Activated T-cell treated with anti-CD3 and anti-CD28 coated beads for 24 hours (primary cell): ENCODE results near the gene NTM.

Experiments used
- DNase-seq: peaks from one replicate; pipeline ENCODE4 v3.0.0-alpha.2; 2020; ENCODE audit warnings: low read depth

NTM gene

GRCh38 chr11:131776211-131776610, 405.8 kb downstream of the NTM start:
- no peak for DNase-seq

GRCh38 chr11:131785801-131786200, 415.4 kb downstream of the NTM start:
- DNase-seq = no peak

GRCh38 chr11:131787119-131787518, 416.7 kb downstream of the NTM start:
- no peak for DNase-seq

- no peak for DNase-seq
Observed at GRCh38 chr11:131790586-131790985, 420.2 kb downstream of the NTM start.

GRCh38 chr11:131792243-131792642, 421.8 kb downstream of the NTM start:
- no peak for DNase-seq

- no peak for DNase-seq
Observed at GRCh38 chr11:131796089-131796488, 425.7 kb downstream of the NTM start.

GRCh38 chr11:131796541-131796940, 426.1 kb downstream of the NTM start:
- DNase-seq = no peak

- DNase-seq = no peak
Observed at GRCh38 chr11:131800452-131800851, 430.0 kb downstream of the NTM start.

- no peak for DNase-seq
Observed at GRCh38 chr11:131802440-131803115, 432.2 kb downstream of the NTM start.

- no peak for DNase-seq
Observed at GRCh38 chr11:131807876-131808275, 437.5 kb downstream of the NTM start.

GRCh38 chr11:131808470-131808869, 438.1 kb downstream of the NTM start:
- no peak for DNase-seq

GRCh38 chr11:131809203-131809918, 438.9 kb downstream of the NTM start:
- no peak for DNase-seq

- no peak for DNase-seq
Observed at GRCh38 chr11:131810541-131810940, 440.1 kb downstream of the NTM start.

- DNase-seq = no peak
Observed at GRCh38 chr11:131811383-131811782, 441.0 kb downstream of the NTM start.

GRCh38 chr11:131814108-131814507, 443.7 kb downstream of the NTM start:
- no peak for DNase-seq

GRCh38 chr11:131815590-131815989, 445.2 kb downstream of the NTM start:
- no peak for DNase-seq

- DNase-seq = no peak
Observed at GRCh38 chr11:131816051-131816450, 445.6 kb downstream of the NTM start.

GRCh38 chr11:131817687-131818188, 447.3 kb downstream of the NTM start:
- no peak for DNase-seq

GRCh38 chr11:131819865-131820264, 449.4 kb downstream of the NTM start:
- DNase-seq = no peak

GRCh38 chr11:131822506-131822905, 452.1 kb downstream of the NTM start:
- no peak for DNase-seq

GRCh38 chr11:131823772-131824171, 453.4 kb downstream of the NTM start:
- no peak for DNase-seq

- DNase-seq = no peak
Observed at GRCh38 chr11:131824771-131825170, 454.4 kb downstream of the NTM start.

- DNase-seq = no peak
Observed at GRCh38 chr11:131827430-131827829, 457.0 kb downstream of the NTM start.

GRCh38 chr11:131829725-131830124, 459.3 kb downstream of the NTM start:
- no peak for DNase-seq
